GM13977 (cell line): ENCODE measurements around the gene CTSS.

ENCODE experiments used
- DNase-seq: peaks from one replicate; pipeline ENCODE4 v3.0.0; 2012; ENCODE audit warnings: low spot score
- CTCF ChIP-seq: IDR thresholded peaks from 2 replicates; pipeline ENCODE4 v1.5.1; 2012; ENCODE audit warnings: mild to moderate bottlenecking, control low read depth; ENCODE audit not compliant: insufficient read depth; ENCODE audit errors: extremely low read depth, missing control alignments
- in situ Hi-C: fragments of 300-500 bp; cut with MboI; formaldehyde crosslinking; loops from one replicate; pipeline ENCODE4 v1.12.0; 2022; ENCODE audit warnings: low sequenced_read_pairs, low pct_unique_long_range_greater_than_20kb, mixed read lengths, inconsistent platforms; ENCODE audit not compliant: unreplicated experiment

Gene CTSS

GRCh38 chr1:150708595-150708994 lies 57.0 kb downstream of the CTSS start:
- peak; percentile 47 for DNase-seq
- TF ChIP-seq CTCF, result no peak
- in situ Hi-C loops, result no loop called here

GRCh38 chr1:150706091-150706490 lies 59.5 kb downstream of the CTSS start:
- no peak for DNase-seq
- TF ChIP-seq CTCF, result no peak
- in situ Hi-C loops, result no loop called here

GRCh38 chr1:150703427-150703826 lies 62.2 kb downstream of the CTSS start:
- TF ChIP-seq CTCF, result no peak
- in situ Hi-C loops, result no loop called here
- no peak for DNase-seq

- DNase-seq, result peak; percentile 84
- no peak for TF ChIP-seq CTCF
- in situ Hi-C loops, result no loop called here
Measured at GRCh38 chr1:150696995-150697927, 68.3 kb downstream of the CTSS start, which contains the start of gene GOLPH3L. Gene GOLPH3L (minus strand): TSS chr1:150697154. CDS start chr1:150694838, 2,316 bp downstream.

- DNase-seq, result no peak
- TF ChIP-seq CTCF, result no peak
- in situ Hi-C loops, result no loop called here
Measured at GRCh38 chr1:150696590-150696989, 69.0 kb downstream of the CTSS start.

- in situ Hi-C loops, result no loop called here
- DNase-seq, result no peak
- no peak for TF ChIP-seq CTCF
Measured at GRCh38 chr1:150696162-150696561, 69.4 kb downstream of the CTSS start.
